Mesenteric fat pad (tissue), 1 donor: ENCODE measurements around the gene ADPRHL1. TPM values are rescaled to one million over a fixed set of nuclear protein-coding genes. Genes with fewer than 3 reads are reported as not detected.
"Not testable (repeated sequence)": the region's sequence is repeated elsewhere in the genome, so short reads cannot be mapped to it uniquely, and the experiment has no call there.

ENCODE experiments used
- DNase-seq: peaks from one replicate; pipeline ENCODE4 v3.0.0-alpha.2; 2020; ENCODE audit warnings: low spot score
- total RNA-seq: library from RNA; stranded (reverse); fragmentation: NEBNext Ultra II Directional; extraction: Animal tissue kit (Norgen Biotek cat#: 25700); gene quantifications from one replicate; pipeline ENCODE4 v1.2.1, GENCODE V29; 2021
- donor health status: DM: yes; HTN: yes; CAD: no.

ADPRHL1 gene
- total RNA-seq, 1 donor from 2014 or later: 2.1 TPM

GRCh38 chr13:113456116-113456702 is 2.9 kb upstream of the ADPRHL1 start:
- DNase-seq: peak; percentile 39

- peak; percentile 84 for DNase-seq
These were observed 2.1 kb upstream of the ADPRHL1 start for GRCh38 chr13:113455384-113455783.

GRCh38 chr13:113454936-113455335 is 1.6 kb upstream of the ADPRHL1 start:
- peak; percentile 82 for DNase-seq

- no peak for DNase-seq
These were observed 822 bp downstream of the ADPRHL1 start for GRCh38 chr13:113452466-113452865.

GRCh38 chr13:113451951-113452421 is 1.3 kb downstream of the ADPRHL1 start:
- peak; percentile 76 for DNase-seq

- peak; percentile 71 for DNase-seq
These were observed 2.2 kb downstream of the ADPRHL1 start for GRCh38 chr13:113450861-113451620.

GRCh38 chr13:113450348-113450744 is 2.9 kb downstream of the ADPRHL1 start:
- DNase-seq: peak; percentile 26

- peak; percentile 55 for DNase-seq
These were observed 3.5 kb downstream of the ADPRHL1 start for GRCh38 chr13:113449693-113450347.

- DNase-seq: peak; percentile 85
These were observed 4.2 kb downstream of the ADPRHL1 start for GRCh38 chr13:113448885-113449692.

GRCh38 chr13:113448545-113448884 is 4.8 kb downstream of the ADPRHL1 start:
- DNase-seq: peak; percentile 80

GRCh38 chr13:113447596-113447995 is 5.7 kb downstream of the ADPRHL1 start:
- peak; percentile 74 for DNase-seq

- peak; percentile 6 for DNase-seq
These were observed 6.8 kb downstream of the ADPRHL1 start for GRCh38 chr13:113446488-113446854.

GRCh38 chr13:113445791-113446487 is 7.3 kb downstream of the ADPRHL1 start:
- peak; percentile 64 for DNase-seq

- peak; percentile 75 for DNase-seq
These were observed 9.3 kb downstream of the ADPRHL1 start for GRCh38 chr13:113443991-113444390.

- no peak for DNase-seq
These were observed 10.3 kb downstream of the ADPRHL1 start for GRCh38 chr13:113442985-113443362.

GRCh38 chr13:113442354-113442984 is 10.8 kb downstream of the ADPRHL1 start:
- peak; percentile 28 for DNase-seq

GRCh38 chr13:113441661-113442060 is 11.6 kb downstream of the ADPRHL1 start:
- DNase-seq: peak; percentile 67

GRCh38 chr13:113437408-113438010 is 15.8 kb downstream of the ADPRHL1 start:
- DNase-seq: no peak

GRCh38 chr13:113436866-113437265 is 16.4 kb downstream of the ADPRHL1 start:
- not testable (repeated sequence) for DNase-seq

GRCh38 chr13:113435907-113436306 is 17.4 kb downstream of the ADPRHL1 start:
- not testable (repeated sequence) for DNase-seq
